Heart left ventricle (tissue), 16 donors: ENCODE results near the gene ZNF563. TPM values are rescaled to one million over a fixed set of nuclear protein-coding genes. Genes with fewer than 3 reads are reported as not detected.
"Not testable (repeated sequence)": the region's sequence is repeated elsewhere in the genome, so short reads cannot be mapped to it uniquely, and the experiment has no call there.

ENCODE experiments used
- ATAC-seq, 4 donors: fragments of 200-7000 bp; cut with Tn5 transposase; one replicate each; pipeline ENCODE4 v1.9.1; 2020 to 2022; ENCODE audit warnings: moderate library complexity in 4 of 4, mild to moderate bottlenecking in 3 of 4, moderate number of reproducible peaks in 1 of 4
- DNase-seq, 5 donors: peaks; one replicate each; pipeline ENCODE4 v3.0.0-alpha.2; 2020
- H3K27ac ChIP-seq, 12 donors: fragments of 200-600 bp; sonication (generic) in 4 of 12; one replicate each; pipeline versions ENCODE4 v1.5.0 to v1.8.0; 2016 to 2022; ENCODE audit warnings: mild to moderate bottlenecking in 2 of 12
- H3K27me3 ChIP-seq, 9 donors: fragments of 200-600 bp; sonication (generic) in 2 of 9; one replicate each; pipeline versions ENCODE4 v1.5.1 to v1.8.0; 2016 to 2022; ENCODE audit warnings: mild to moderate bottlenecking in 3 of 9
- H3K36me3 ChIP-seq, 9 donors: fragments of 200-600 bp; sonication (generic) in 2 of 9; one replicate each; pipeline versions ENCODE4 v1.5.0 to v1.8.0; 2018 to 2022; ENCODE audit warnings: mild to moderate bottlenecking in 2 of 9
- H3K4me1 ChIP-seq, 12 donors: fragments of 200-600 bp; sonication (generic) in 4 of 12; one replicate each; pipeline versions ENCODE4 v1.5.0 to v1.8.0; 2016 to 2022; ENCODE audit warnings: mild to moderate bottlenecking in 3 of 12
- H3K4me3 ChIP-seq, 12 donors: fragments of 200-600 bp; sonication (generic) in 4 of 12; one replicate each; pipeline versions ENCODE4 v1.5.0 to v1.8.0; 2017 to 2022; ENCODE audit warnings: mild to moderate bottlenecking in 9 of 12, moderate library complexity in 4 of 12
- H3K9me3 ChIP-seq, 12 donors: fragments of 200-600 bp; sonication (generic) in 4 of 12; one replicate each; pipeline versions ENCODE4 v1.5.0 to v1.8.0; 2016 to 2022; ENCODE audit warnings: mild to moderate bottlenecking in 1 of 12
- POLR2A ChIP-seq, 2 donors: fragments of 450-650 bp; IDR thresholded peaks; one replicate each; pipeline ENCODE4 v1.6.1; 2017; ENCODE audit warnings: antibody characterized with exemption in 2 of 2, mild to moderate bottlenecking in 2 of 2, moderate library complexity in 2 of 2
- WGBS, 4 donors: extraction: QIAGEN DNeasy Blood & Tissue Kit in 2 of 4; methylation state at CpG; one replicate each; pipeline versions ENCODE4 v1.1.5 to v1.1.7; 2013 to 2018; 5-methylcytosine and 5-hydroxymethylcytosine counted together
- intact Hi-C, 10 donors: fragments of 100-400 bp; cut with DNase I; formaldehyde crosslinking; loops; one replicate each; pipeline versions ENCODE4 v1.11.1 to v1.14.2; 2022
- polyA plus RNA-seq, 2 donors: library from polyadenylated mRNA; stranded (reverse); fragments of 200-250 nt; gene quantifications; one replicate each; pipeline ENCODE4 v1.2.3, GENCODE V29; 2013
- total RNA-seq, 9 donors: library from RNA; depleted of rRNA in 2 of 9; stranded (reverse); fragments of >200 nt in 2 of 9; fragmentation: NEBNext Ultra II Directional in 3 of 9; extraction: Animal tissue kit (Norgen Biotek cat#: 25700) in 3 of 9; gene quantifications; one replicate each; pipeline versions ENCODE4 v1.1.0 to v1.2.4, GENCODE V29; 2016 to 2023
- TF ChIP-seq, protein P1 (sequence below), 12 donors: fragments of 200-600 bp; sonication (generic) in 4 of 12; IDR thresholded peaks; one replicate each; pipeline versions ENCODE4 v1.5.0 to v1.8.0; 2018 to 2022; ENCODE audit warnings: antibody characterized with exemption in 12 of 12, mild to moderate bottlenecking in 5 of 12
- donor health status: ischemic (EF 13 %, LVEDD 7.1; RV severe dilation, severe dysfunction).
- donor health status: healthy with polysubstance abuse.
- donor health status: DM: no; HTN: yes; CAD: no.
- donor health status: DM: no; HTN: no; CAD: no.
- donor health status: ischemic (EF 25% LVEDD 6.9; RV normal size, moderate dysfunction).
- donor health status: ischemic (EF 25% LVEDD 5.7; RV mildly dilated, moderate dysfunction).
- donor health status: healthy.
- donor health status: DM: yes; HTN: yes; CAD: no.
- donor health status: ischemic (EF 35%, LVEDD 5.7; RV mildly dilated, moderate dysfunction).
- donor health status: nonischemic (EF 11% LVEDD 7.7; RV severe dilation, severe dysfunction).
- donor health status: DM: yes; HTN: yes; CAD: no.
- donor health status: PGD.
- donor health status: ischemic (EF 29% LVEDD 5.4; RV normal size, mild dysfunction).
- donor health status: nonischemic (EF 23%, LVEDD 6.1; RV moderate dilation, normal function).

Gene ZNF563
- total and polyA plus RNA-seq, 11 donors = 1.5 to 6.9 (median 3.7) TPM

- Histone ChIP-seq H3K4me1 (no peaks in the 10 kb centered on the region), H3K36me3 (no peaks in the 10 kb centered on the region), H3K27me3 (no peaks in the 10 kb centered on the region), H3K27ac (no peak overlapping the region), H3K9me3 (peaks cover 0 to 42% (median 7%) of the 10 kb centered on the region in 12 donors), H3K4me3 (no peak overlapping the region)
- no peak for DNase-seq
- intact Hi-C loops = no loop called here
- ATAC-seq = no peak
- no peak for TF ChIP-seq POLR2A (IDR thresholded peaks at IDR 0.05)
- TF ChIP-seq, protein P1, sequence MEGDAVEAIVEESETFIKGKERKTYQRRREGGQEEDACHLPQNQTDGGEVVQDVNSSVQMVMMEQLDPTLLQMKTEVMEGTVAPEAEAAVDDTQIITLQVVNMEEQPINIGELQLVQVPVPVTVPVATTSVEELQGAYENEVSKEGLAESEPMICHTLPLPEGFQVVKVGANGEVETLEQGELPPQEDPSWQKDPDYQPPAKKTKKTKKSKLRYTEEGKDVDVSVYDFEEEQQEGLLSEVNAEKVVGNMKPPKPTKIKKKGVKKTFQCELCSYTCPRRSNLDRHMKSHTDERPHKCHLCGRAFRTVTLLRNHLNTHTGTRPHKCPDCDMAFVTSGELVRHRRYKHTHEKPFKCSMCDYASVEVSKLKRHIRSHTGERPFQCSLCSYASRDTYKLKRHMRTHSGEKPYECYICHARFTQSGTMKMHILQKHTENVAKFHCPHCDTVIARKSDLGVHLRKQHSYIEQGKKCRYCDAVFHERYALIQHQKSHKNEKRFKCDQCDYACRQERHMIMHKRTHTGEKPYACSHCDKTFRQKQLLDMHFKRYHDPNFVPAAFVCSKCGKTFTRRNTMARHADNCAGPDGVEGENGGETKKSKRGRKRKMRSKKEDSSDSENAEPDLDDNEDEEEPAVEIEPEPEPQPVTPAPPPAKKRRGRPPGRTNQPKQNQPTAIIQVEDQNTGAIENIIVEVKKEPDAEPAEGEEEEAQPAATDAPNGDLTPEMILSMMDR (IDR thresholded peaks at IDR 0.05) = no peak
- WGBS, 4 donors = 97 to 100% (median 98%) methylated on average over 1 of the region's 1 CpG
Observed at GRCh38 chr19:12374026-12374425, 40.6 kb upstream of the ZNF563 start.

- TF ChIP-seq, protein P1 (IDR thresholded peaks at IDR 0.05) = peak; percentile 22 to 83 (median 66)
- TF ChIP-seq POLR2A (IDR thresholded peaks at IDR 0.05) = peak; percentile 9 to 93
- ATAC-seq = peak; percentile 99 to 100 (median 99)
- peak; percentile 94 to 99 (median 98) for DNase-seq
- Histone ChIP-seq H3K9me3 (no peaks in the 10 kb centered on the region), H3K27me3 (no peaks in the 10 kb centered on the region), H3K4me3 (peak within 1 kb of the TSS; percentile 66 to 99 (median 94)), H3K4me1 (peaks cover 0 to 19% (median 11%) of the 10 kb centered on the region in 12 donors), H3K27ac (peak within 1 kb of the TSS; percentile 77 to 97 (median 90)), H3K36me3 (no peaks in the 10 kb centered on the region)
- 1% methylated on average over 35 to 51 of the region's 51 CpGs for WGBS, 4 donors
- intact Hi-C loops = loop anchor here in 5 of 10 donors (1.0 to 10.0 kb wide), 7 partner anchors 32 to 171 kb away; partner anchors contain the start of genes ZNF563 (in 4 of the 5), ZNF44 (in 3 of the 5) and ZNF799 (in 2 of the 5)
Observed at GRCh38 chr19:12365236-12366162, 32.1 kb upstream of the ZNF563 start, which contains the start of gene ZNF442. Gene ZNF442 (minus strand): TSS chr19:12365683. CDS start chr19:12363631, 2,052 bp downstream.

DNA sequence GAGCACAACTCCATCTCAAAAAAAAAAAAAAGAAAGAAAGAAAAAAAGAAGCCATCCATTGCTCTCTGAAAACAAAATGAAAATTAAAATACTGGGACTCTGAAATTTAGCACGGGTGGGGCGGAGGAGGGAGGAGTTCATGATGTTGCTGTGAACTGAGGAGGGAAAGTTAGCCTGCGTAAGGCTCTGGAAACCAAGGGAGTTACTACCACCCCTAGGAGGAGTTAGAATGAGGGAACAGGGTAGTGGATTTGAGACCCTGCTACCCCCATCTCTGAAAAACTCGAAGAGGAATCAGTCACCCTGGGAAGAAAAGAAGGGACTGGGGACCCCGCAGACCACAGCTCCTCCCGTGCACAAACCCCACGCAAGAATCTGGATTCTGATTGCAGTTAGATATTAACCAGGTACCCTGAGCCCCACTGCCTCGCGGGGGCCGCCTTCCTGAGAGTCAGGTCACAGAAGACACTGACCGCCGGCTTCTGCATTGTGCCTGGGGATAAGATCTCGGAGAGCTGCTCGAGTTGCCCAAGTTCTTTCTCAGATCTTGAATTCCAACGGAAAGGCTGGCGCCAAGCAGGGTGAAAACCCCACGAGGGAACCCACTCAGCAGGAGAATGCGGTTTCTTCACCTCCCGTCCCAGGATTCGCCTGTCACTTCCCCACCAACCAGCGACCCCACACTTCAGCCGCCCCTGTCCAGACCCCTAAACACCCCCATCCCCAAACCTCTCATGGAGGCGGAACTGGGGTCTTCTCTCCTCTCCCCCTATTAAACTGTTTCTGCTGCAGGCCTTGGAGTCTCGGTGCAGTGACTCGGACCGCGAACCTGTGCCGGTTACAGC, 31.2 kb upstream of the ZNF563 start:
- no peak for TF ChIP-seq POLR2A (IDR thresholded peaks at IDR 0.05)
- TF ChIP-seq, protein P1 (IDR thresholded peaks at IDR 0.05) = no peak
- peak overlapping the region; percentile 66 to 99 (median 94) for H3K4me3 ChIP-seq
- ATAC-seq (peak in 1 of 4 donors; percentile 1), DNase-seq (peak in 3 of 5 donors; percentile 8 to 36 (median 32))
- intact Hi-C loops = loop anchor here in 5 of 10 donors (1.0 to 10.0 kb wide), 8 partner anchors 31 to 170 kb away; partner anchors contain the start of genes ZNF563 (in 4 of the 5), ZNF44 (in 3 of the 5) and ZNF799 (in 2 of the 5)
- WGBS, 4 donors = 5 to 6% (median 6%) methylated on average over 27 to 28 of the region's 28 CpGs
- no peaks in the 10 kb centered on the region for H3K9me3 ChIP-seq
- no peaks in the 10 kb centered on the region for H3K27me3 ChIP-seq
- H3K27ac ChIP-seq = peak overlapping the region; percentile 77 to 97 (median 90)
- no peaks in the 10 kb centered on the region for H3K36me3 ChIP-seq
- H3K4me1 ChIP-seq = peaks cover 0 to 19% (median 11%) of the 10 kb centered on the region in 12 donors

DNA sequence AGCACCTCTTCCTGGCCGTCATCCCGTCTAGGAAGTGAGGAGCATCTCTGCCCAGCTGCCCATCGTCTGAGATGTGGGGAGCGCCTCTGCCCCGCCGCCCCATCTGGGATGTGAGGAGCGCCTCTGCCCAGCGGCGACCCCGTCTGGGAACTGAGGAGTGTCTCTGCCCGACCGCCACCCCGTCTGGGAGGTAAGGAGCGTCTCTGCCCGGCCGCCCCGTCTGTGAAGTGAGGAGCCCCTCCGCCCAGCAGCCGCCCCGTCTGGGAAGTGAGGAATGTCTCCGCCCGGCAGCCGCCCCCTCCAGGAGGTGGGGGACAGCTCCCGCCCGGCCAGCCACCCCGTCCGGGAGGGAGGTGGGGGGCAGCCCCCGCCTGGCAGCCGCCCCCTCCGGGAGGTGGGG, 28.8 kb upstream of the ZNF563 start:
- H3K27me3 ChIP-seq, H3K36me3 ChIP-seq, H3K4me3 ChIP-seq, H3K9me3 ChIP-seq, H3K27ac ChIP-seq, ATAC-seq, DNase-seq: not testable (repeated sequence)
- 96 to 100% (median 97%) methylated on average over 12 to 30 of the region's 30 CpGs for WGBS, 4 donors
- H3K4me1 ChIP-seq = peaks cover 0 to 19% (median 11%) of the 10 kb centered on the region in 12 donors
- intact Hi-C loops = loop anchor here in 2 of 10 donors (5.0 to 10.0 kb wide), 2 partner anchors 160 to 167 kb away; no protein-coding TSS in a partner anchor
